B cell (primary cell): ENCODE data around the gene NRF1. TPM values are rescaled to one million over a fixed set of nuclear protein-coding genes. Genes with fewer than 3 reads are reported as not detected.
A peak's percentile ranks its signal among the peaks of the same experiment; 100 is the strongest.

Experiments used
- ATAC-seq: fragments of 200-7000 bp; cut with Tn5 transposase; one replicate; pipeline ENCODE4 v1.10.0; 2021; ENCODE audit warnings: low read depth, mild to moderate bottlenecking, moderate number of reproducible peaks, moderate library complexity
- CTCF ChIA-PET: fragments of 350-600 bp; sonication (Branson Sonifier 250); formaldehyde crosslinking; loops from one replicate; lab custom pipeline; 2021; ENCODE audit warnings: antibody characterized with exemption, inconsistent platforms; lab: Charles Lee
- POLR2A ChIA-PET: fragments of 350-600 bp; sonication (Branson Sonifier 250); formaldehyde crosslinking; loops from one replicate; lab custom pipeline; 2021; ENCODE audit warnings: antibody characterized with exemption; lab: Charles Lee
- DNase-seq: peaks from one replicate; pipeline ENCODE4 v3.0.0; 2013
- H2AFZ ChIP-seq: 2 replicates; pipeline ENCODE4 v1.6.1; 2012; ENCODE audit warnings: mild to moderate bottlenecking, low read depth, low read length; ENCODE audit not compliant: insufficient read depth, poor library complexity, severe bottlenecking
- H3K27ac ChIP-seq, 2 donors: 1 replicate in 1 of 2; 2 replicates in 1 of 2; pipeline ENCODE4 v1.5.1; 2012 to 2013; ENCODE audit warnings: low read length in 2 of 2, mild to moderate bottlenecking in 2 of 2, moderate library complexity in 1 of 2
- H3K27me3 ChIP-seq, 4 experiments: fragments of 200-600 bp in 1 of 4; sonication (generic) in 1 of 4; replicated peaks in 1 of 4; 1 replicate in 2 of 4; 2 replicates in 2 of 4; pipeline versions ENCODE4 v1.6.1 to v1.7.0; 2013 to 2016; ENCODE audit warnings: low read length in 3 of 4, mild to moderate bottlenecking in 2 of 4, mixed read lengths in 1 of 4, moderate library complexity in 1 of 4; ENCODE audit not compliant: insufficient read depth in 4 of 4, control insufficient read depth in 3 of 4; ENCODE audit errors: control extremely low read depth in 1 of 4
- H3K36me3 ChIP-seq, 2 experiments: replicated peaks in 1 of 2; 1 replicate in 1 of 2; 2 replicates in 1 of 2; pipeline versions ENCODE4 v1.6.1 to v1.7.1; 2013; ENCODE audit warnings: low read length in 1 of 2; ENCODE audit not compliant: insufficient read depth in 2 of 2, control insufficient read depth in 1 of 2; ENCODE audit errors: control extremely low read depth in 1 of 2, extremely low read depth in 1 of 2
- H3K4me1 ChIP-seq, 2 donors: fragments of 200-600 bp in 1 of 2; sonication (generic) in 1 of 2; 1 replicate in 1 of 2; 2 replicates in 1 of 2; pipeline versions ENCODE4 v1.5.1 to v1.6.1; 2013 to 2017; ENCODE audit warnings: low read length in 2 of 2; ENCODE audit not compliant: control insufficient read depth in 2 of 2, insufficient read depth in 2 of 2
- H3K4me2 ChIP-seq: replicated peaks from 2 replicates; pipeline ENCODE3; 2012; ENCODE audit warnings: mild to moderate bottlenecking, low read depth, low read length; ENCODE audit not compliant: poor library complexity, severe bottlenecking
- H3K4me3 ChIP-seq, 5 experiments: fragments of 200-600 bp in 1 of 5; sonication (generic) in 1 of 5; 1 replicate in 3 of 5; 2 replicates in 2 of 5; pipeline versions ENCODE4 v1.5.1 to v1.7.0; 2011 to 2016; ENCODE audit warnings: low read length in 4 of 5, mild to moderate bottlenecking in 4 of 5, low read depth in 2 of 5, control low read depth in 1 of 5, moderate library complexity in 1 of 5; ENCODE audit not compliant: insufficient read depth in 1 of 5; ENCODE audit errors: control extremely low read depth in 1 of 5, extremely low read depth in 1 of 5
- H3K79me2 ChIP-seq: fragments of 200-600 bp; sonication (generic); one replicate; pipeline ENCODE4 v1.6.0; 2016; ENCODE audit warnings: low read length; ENCODE audit not compliant: control insufficient read depth, insufficient read depth
- H3K9ac ChIP-seq: fragments of 200-600 bp; sonication (generic); 2 replicates; pipeline ENCODE4 v1.6.1; 2017; ENCODE audit warnings: mild to moderate bottlenecking, low read length, moderate library complexity
- H3K9me3 ChIP-seq, 3 donors: one replicate each; pipeline versions ENCODE4 v1.6.1 to v1.7.1; 2013; ENCODE audit warnings: low read length in 2 of 3; ENCODE audit not compliant: control insufficient read depth in 2 of 3, insufficient read depth in 1 of 3; ENCODE audit errors: control extremely low read depth in 1 of 3
- H4K20me1 ChIP-seq: 2 replicates; pipeline ENCODE4 v1.6.0; 2012; ENCODE audit warnings: mild to moderate bottlenecking, low read length; ENCODE audit not compliant: insufficient read depth, control insufficient read depth, poor library complexity, severe bottlenecking
- H3K27ac Mint-ChIP-seq: one replicate; pipeline ENCODE4 v1.8.0; 2021; ENCODE audit warnings: mixed read lengths
- H3K27me3 Mint-ChIP-seq: one replicate; pipeline ENCODE4 v1.8.0; 2021; ENCODE audit warnings: mixed read lengths
- H3K4me1 Mint-ChIP-seq: one replicate; pipeline ENCODE4 v1.8.0; 2021; ENCODE audit warnings: mixed read lengths
- H3K4me3 Mint-ChIP-seq: one replicate; pipeline ENCODE4 v1.8.0; 2021; ENCODE audit warnings: mixed read lengths
- H3K9me3 Mint-ChIP-seq: one replicate; pipeline ENCODE4 v1.8.0; 2022; ENCODE audit warnings: mixed read lengths; ENCODE audit not compliant: insufficient read depth
- CTCF ChIP-seq: fragments of 200-600 bp; IDR thresholded peaks from one replicate; pipeline ENCODE4 v1.8.0; 2022; ENCODE audit warnings: antibody characterized with exemption, mild to moderate bottlenecking
- EZH2 ChIP-seq: IDR thresholded peaks from 2 replicates; pipeline ENCODE4 v1.6.1; 2012; ENCODE audit warnings: borderline replicate concordance, low read depth, mild to moderate bottlenecking, moderate library complexity, low read length; ENCODE audit not compliant: insufficient read depth, poor library complexity, severe bottlenecking
- WGBS: methylation state at CpG from one replicate; pipeline ENCODE4 v1.1.5; 2013; ENCODE audit warnings: missing lambda C conversion rate; ENCODE audit not compliant: insufficient coverage; 5-methylcytosine and 5-hydroxymethylcytosine counted together
- intact Hi-C: fragments of 100-400 bp; cut with micrococcal nuclease; formaldehyde crosslinking; loops from one replicate; pipeline ENCODE4 v1.10.0; 2022
- polyA plus RNA-seq: library from polyadenylated mRNA; depleted of rRNA; stranded (reverse); fragments of >200 nt; gene quantifications from 2 replicates; pipeline ENCODE4 v1.2.3, GENCODE V29; 2012
- total RNA-seq, 2 donors: library from RNA; stranded (reverse); fragments of 120-200 nt in 1 of 2; gene quantifications; 1 replicate in 1 of 2; 2 replicates in 1 of 2; pipeline versions ENCODE4 v1.2.3 to v1.2.4, GENCODE V29; 2013 to 2022

Gene NRF1
- total and polyA plus RNA-seq, 2 donors (not counting 1 experiment from before 2014, with no cell fraction given) = 19.6 to 53.0 TPM

- Histone ChIP-seq H3K4me1 (peaks cover 66 to 71% of the 10 kb centered on the region in 2 donors), H2AFZ (peak overlapping the region; percentile 71), H3K9ac (peak overlapping the region; percentile 59), H3K9me3 (peaks cover 0 to 68% (median 0%) of the 10 kb centered on the region in 3 donors), H3K27me3 (peaks cover 0 to 91% (median 59%) of the 10 kb centered on the region in 4 experiments), H3K79me2 (no peaks in the 10 kb centered on the region), H4K20me1 (peaks cover 18% of the 10 kb centered on the region), H3K4me3 (peak overlapping the region in 4 of 5 experiments; percentile 40 to 65 (median 57)), H3K27ac (no peak overlapping the region), H3K36me3 (no peaks in the 10 kb centered on the region), H3K4me2 (peak overlapping the region; percentile 100)
- WGBS = under 1% methylated on average over 52 of the region's 64 CpGs
- Mint-ChIP-seq H3K27ac (no peak overlapping the region), H3K27me3 (peaks cover 43% of the 10 kb centered on the region), H3K4me1 (peaks cover 44% of the 10 kb centered on the region), H3K9me3 (no peaks in the 10 kb centered on the region), H3K4me3 (peak overlapping the region; percentile 81)
- TF ChIP-seq CTCF (no peak), EZH2 (no peak)
- DNase-seq (no peak), ATAC-seq (peak; percentile 74)
- intact Hi-C loops = loop anchor here (2.0 to 5.0 kb wide), 2 partner anchors 44 to 172 kb away; partner anchors contain the start of gene UBE2H
- ChIA-PET POLR2A (no interaction called here), CTCF (interaction anchor here (0.9 kb wide), 2 partner anchors 42 to 413 kb away, joined by 3 to 4 read pairs; no protein-coding TSS in a partner anchor)
These were observed 168.9 kb downstream of the NRF1 start for GRCh38 chr7:129780257-129780973.
